Measurements from ENCODE around the gene DPEP2. TPM values are rescaled to one million over a fixed set of nuclear protein-coding genes. Genes with fewer than 3 reads are reported as not detected.
A peak's percentile ranks its signal among the peaks of the same experiment; 100 is the strongest.

The DPEP2 gene
- total RNA-seq, 1 donor from 2014 or later, result not detected

- no peaks in the 10 kb centered on the region for H3K9me3 ChIP-seq (ENCODE audit: insufficient read depth, low read depth, low read length)
- Mint-ChIP-seq H3K4me3 (ENCODE audit: unreplicated experiment) (no peak overlapping the region), H3K4me1 (ENCODE audit: low read depth, unreplicated experiment) (no peaks in the 10 kb centered on the region), H3K27ac (ENCODE audit: unreplicated experiment) (peak overlapping the region; percentile 34), H3K9me3 (ENCODE audit: unreplicated experiment) (no peaks in the 10 kb centered on the region), H3K27me3 (ENCODE audit: low read depth, unreplicated experiment) (no peaks in the 10 kb centered on the region), H3K36me3 (ENCODE audit: low read depth, unreplicated experiment) (peaks cover 15% of the 10 kb centered on the region)
- H3K27me3 ChIP-seq (ENCODE audit: insufficient read depth, low read length), result no peaks in the 10 kb centered on the region
- peaks cover 37% of the 10 kb centered on the region for H3K36me3 ChIP-seq (ENCODE audit: insufficient read depth, low read length)
- H3K27ac ChIP-seq (ENCODE audit: low read depth, low read length), result no peak overlapping the region
- no peak for FAIRE-seq
- no peak overlapping the region for H2AFZ ChIP-seq (ENCODE audit: low read depth, low read length)
- TF ChIP-seq EZH2 (IDR thresholded peaks at IDR 0.05; ENCODE audit: insufficient read depth, low read length) (no peak), CTCF (IDR thresholded peaks at IDR 0.05; ENCODE audit: insufficient read depth, low read depth, low read length) (no peak)
- no peak for DNase-seq (ENCODE audit: low read depth)
- peaks cover 7% of the 10 kb centered on the region for H3K79me2 ChIP-seq (ENCODE audit: insufficient read depth, low read length)
- H3K9ac ChIP-seq (ENCODE audit: low read length), result no peak overlapping the region
- H3K4me2 ChIP-seq (ENCODE audit: low read length), result no peak overlapping the region
- H4K20me1 ChIP-seq (ENCODE audit: insufficient read depth, low read length), result peaks cover 94% of the 10 kb centered on the region
- no peak overlapping the region for H3K4me3 ChIP-seq (ENCODE audit: insufficient read depth, low read depth, low read length)
- peaks cover 15% of the 10 kb centered on the region for H3K4me1 ChIP-seq (ENCODE audit: insufficient read depth, low read length)
These were observed 53.1 kb downstream of the DPEP2 start for GRCh38 chr16:67946128-67946569.

- Histone ChIP-seq H4K20me1 (ENCODE audit: insufficient read depth, low read length) (peaks cover 91% of the 10 kb centered on the region), H2AFZ (ENCODE audit: low read depth, low read length) (no peak overlapping the region), H3K4me2 (ENCODE audit: low read length) (peak overlapping the region; percentile 0), H3K9me3 (ENCODE audit: insufficient read depth, low read depth, low read length) (no peaks in the 10 kb centered on the region), H3K4me1 (ENCODE audit: insufficient read depth, low read length) (peaks cover 15% of the 10 kb centered on the region), H3K9ac (ENCODE audit: low read length) (no peak overlapping the region), H3K4me3 (ENCODE audit: insufficient read depth, low read depth, low read length) (no peak overlapping the region), H3K79me2 (ENCODE audit: insufficient read depth, low read length) (peaks cover 7% of the 10 kb centered on the region), H3K27ac (ENCODE audit: low read depth, low read length) (no peak overlapping the region), H3K27me3 (ENCODE audit: insufficient read depth, low read length) (no peaks in the 10 kb centered on the region), H3K36me3 (ENCODE audit: insufficient read depth, low read length) (peaks cover 41% of the 10 kb centered on the region)
- peak; percentile 47 for DNase-seq (ENCODE audit: low read depth)
- peaks cover 11% of the 10 kb centered on the region for H3K36me3 Mint-ChIP-seq (ENCODE audit: low read depth, unreplicated experiment)
- peak overlapping the region; percentile 44 for H3K27ac Mint-ChIP-seq (ENCODE audit: unreplicated experiment)
- no peaks in the 10 kb centered on the region for H3K9me3 Mint-ChIP-seq (ENCODE audit: unreplicated experiment)
- H3K4me3 Mint-ChIP-seq (ENCODE audit: unreplicated experiment), result no peak overlapping the region
- TF ChIP-seq EZH2 (IDR thresholded peaks at IDR 0.05; ENCODE audit: insufficient read depth, low read length), result no peak
- TF ChIP-seq CTCF (IDR thresholded peaks at IDR 0.05; ENCODE audit: insufficient read depth, low read depth, low read length), result no peak
- H3K27me3 Mint-ChIP-seq (ENCODE audit: low read depth, unreplicated experiment), result no peaks in the 10 kb centered on the region
- H3K4me1 Mint-ChIP-seq (ENCODE audit: low read depth, unreplicated experiment), result no peaks in the 10 kb centered on the region
- FAIRE-seq, result no peak
These were observed 53.8 kb downstream of the DPEP2 start for GRCh38 chr16:67945392-67945933.

GRCh38 chr16:67944690-67945391, 54.4 kb downstream of the DPEP2 start:
- Mint-ChIP-seq H3K27me3 (ENCODE audit: low read depth, unreplicated experiment) (no peaks in the 10 kb centered on the region), H3K27ac (ENCODE audit: unreplicated experiment) (peak overlapping the region; percentile 4), H3K4me1 (ENCODE audit: low read depth, unreplicated experiment) (no peaks in the 10 kb centered on the region), H3K4me3 (ENCODE audit: unreplicated experiment) (no peak overlapping the region), H3K9me3 (ENCODE audit: unreplicated experiment) (no peaks in the 10 kb centered on the region), H3K36me3 (ENCODE audit: low read depth, unreplicated experiment) (peaks cover 13% of the 10 kb centered on the region)
- Histone ChIP-seq H3K9me3 (ENCODE audit: insufficient read depth, low read depth, low read length) (no peaks in the 10 kb centered on the region), H3K4me3 (ENCODE audit: insufficient read depth, low read depth, low read length) (no peak overlapping the region), H3K79me2 (ENCODE audit: insufficient read depth, low read length) (peaks cover 10% of the 10 kb centered on the region), H3K9ac (ENCODE audit: low read length) (peak overlapping the region; percentile 27), H2AFZ (ENCODE audit: low read depth, low read length) (no peak overlapping the region), H3K27me3 (ENCODE audit: insufficient read depth, low read length) (no peaks in the 10 kb centered on the region), H3K4me2 (ENCODE audit: low read length) (peak overlapping the region; percentile 0), H3K36me3 (ENCODE audit: insufficient read depth, low read length) (peaks cover 48% of the 10 kb centered on the region), H3K27ac (ENCODE audit: low read depth, low read length) (no peak overlapping the region), H3K4me1 (ENCODE audit: insufficient read depth, low read length) (peaks cover 15% of the 10 kb centered on the region), H4K20me1 (ENCODE audit: insufficient read depth, low read length) (peaks cover 91% of the 10 kb centered on the region)
- DNase-seq (ENCODE audit: low read depth) (no peak), FAIRE-seq (no peak)
- no peak for TF ChIP-seq CTCF (IDR thresholded peaks at IDR 0.05; ENCODE audit: insufficient read depth, low read depth, low read length)
- no peak for TF ChIP-seq EZH2 (IDR thresholded peaks at IDR 0.05; ENCODE audit: insufficient read depth, low read length)
